K562 (cell line): ENCODE data around the gene SULT1A2. TPM values are rescaled to one million over a fixed set of nuclear protein-coding genes. Genes with fewer than 3 reads are reported as not detected.

Source experiments
- ATAC-seq: fragments of 200-7000 bp; cut with Tn5 transposase; 3 replicates; pipeline ENCODE4 v1.9.1; 2020; ENCODE audit warnings: moderate library complexity
- BruUV-seq: library from RNA; stranded (reverse); fragments of 400-500 nt; replicated peaks from 2 replicates; lab custom pipeline; 2021; lab: Mats Ljungman, UMichigan
- CTCF ChIA-PET: fragments of 300-600 bp; formaldehyde crosslinking; extraction: SDS; loops from one replicate; lab custom pipeline; 2021; ENCODE audit warnings: low intra/inter-chr PET ratio; lab: Yijun Ruan, JAX
- POLR2A ChIA-PET: fragments of 300-600, 350-650 bp; sonication (Branson Sonifier 250); formaldehyde crosslinking; extraction: SDS; loops from one replicate; lab custom pipeline; 2021; ENCODE audit warnings: antibody characterized with exemption, inconsistent platforms; lab: Yijun Ruan, JAX
- DNase-seq, 4 experiments: peaks; one replicate each; pipeline versions ENCODE4 v3.0.0 to v3.0.0-alpha.2; 2011 to 2018; ENCODE audit warnings: low spot score in 3 of 4, mixed read lengths in 3 of 4; ENCODE audit errors: extremely low read depth in 1 of 4
- FAIRE-seq: peaks from 2 replicates; lab custom pipeline; 2011; peaks lifted over from hg19 to GRCh38; lab: Jason Lieb, UNC
- H2AFZ ChIP-seq: 2 replicates; pipeline ENCODE4 v1.6.0; 2011; ENCODE audit warnings: low read depth, low read length, control low read depth, inconsistent platforms
- H3K27ac ChIP-seq: fragments of 200-600 bp; 3 replicates; pipeline ENCODE4 v1.8.0; 2011; ENCODE audit warnings: low read depth, mild to moderate bottlenecking, control low read depth, inconsistent platforms, low read length, moderate library complexity, mixed read lengths; ENCODE audit errors: extremely low read depth
- H3K27me3 ChIP-seq, 2 experiments: fragments of 300-600 bp in 1 of 2; 2 replicates in 1 of 2; 3 replicates in 1 of 2; pipeline versions ENCODE4 v1.6.0 to v1.8.0; 2011; ENCODE audit warnings: inconsistent platforms in 2 of 2, low read length in 2 of 2, mild to moderate bottlenecking in 1 of 2, mixed read lengths in 1 of 2, moderate library complexity in 1 of 2; ENCODE audit not compliant: control insufficient read depth in 2 of 2, insufficient read depth in 2 of 2
- H3K36me3 ChIP-seq: fragments of 300-600 bp; 3 replicates; pipeline ENCODE4 v1.8.0; 2011; ENCODE audit warnings: mild to moderate bottlenecking, low read length, inconsistent platforms; ENCODE audit not compliant: control insufficient read depth, insufficient read depth
- H3K4me1 ChIP-seq, 2 experiments: fragments of 200-600 bp in 1 of 2; replicated peaks in 1 of 2; 2 replicates in 1 of 2; 3 replicates in 1 of 2; pipeline versions ENCODE4 v1.5.1 to v1.8.0; 2011; ENCODE audit warnings: inconsistent platforms in 2 of 2, low read length in 2 of 2, mild to moderate bottlenecking in 1 of 2, mixed read lengths in 1 of 2, moderate library complexity in 1 of 2; ENCODE audit not compliant: control insufficient read depth in 2 of 2, insufficient read depth in 2 of 2
- H3K4me2 ChIP-seq: 2 replicates; pipeline ENCODE4 v1.6.1; 2011; ENCODE audit warnings: low read length, control low read depth, inconsistent platforms, mixed read lengths; ENCODE audit not compliant: insufficient read depth
- H3K4me3 ChIP-seq: fragments of 200-600 bp; sonication (generic), shearing (Covaris generic); 2 replicates; pipeline ENCODE4 v1.5.1; 2016; ENCODE audit warnings: control low read depth, inconsistent platforms
- H3K79me2 ChIP-seq: fragments of 200-600 bp; 3 replicates; pipeline ENCODE4 v1.8.0; 2011; ENCODE audit warnings: low read length, inconsistent platforms; ENCODE audit not compliant: control insufficient read depth, insufficient read depth
- H3K9ac ChIP-seq, 2 experiments: 2 replicates each; pipeline versions ENCODE4 v1.6.0 to v1.6.1; 2011; ENCODE audit warnings: low read depth in 2 of 2, low read length in 2 of 2, control low read depth in 1 of 2, inconsistent platforms in 1 of 2, mild to moderate bottlenecking in 1 of 2, mixed read lengths in 1 of 2; ENCODE audit not compliant: insufficient read depth in 1 of 2
- H3K9me1 ChIP-seq: one replicate; pipeline ENCODE4 v1.6.0; 2011; ENCODE audit warnings: inconsistent platforms, mild to moderate bottlenecking, low read length, moderate library complexity; ENCODE audit not compliant: control insufficient read depth, insufficient read depth
- H3K9me3 ChIP-seq: replicated peaks from 2 replicates; pipeline ENCODE4 v1.5.1; 2011; ENCODE audit warnings: low read depth, low read length, inconsistent platforms; ENCODE audit not compliant: control insufficient read depth, insufficient read depth
- H4K20me1 ChIP-seq: replicated peaks from 2 replicates; pipeline ENCODE4 v1.6.1; 2011; ENCODE audit warnings: low read length, inconsistent platforms, mixed read lengths; ENCODE audit not compliant: control insufficient read depth, insufficient read depth
- ETV5 ChIP-seq: sonication (generic); formaldehyde crosslinking; IDR thresholded peaks from 2 replicates; pipeline ENCODE4 v1.4.0; 2020; ENCODE audit warnings: low read depth, mild to moderate bottlenecking, missing genetic modification reagents
- MECOM ChIP-seq: fragments of 250-450 bp; sonication (Bioruptor Pico); IDR thresholded peaks from 2 replicates; pipeline ENCODE4 v1.8.0; 2022; ENCODE audit warnings: inconsistent platforms
- NFIC ChIP-seq: fragments of 450-650 bp; IDR thresholded peaks from 2 replicates; pipeline ENCODE4 v1.6.1; 2017; ENCODE audit warnings: mild to moderate bottlenecking, inconsistent platforms
- PRPF4 ChIP-seq: fragments of 200-400 bp; formaldehyde crosslinking; IDR thresholded peaks from one replicate; pipeline ENCODE4 v1.6.1; 2017; ENCODE audit warnings: low read length, low read depth, mild to moderate bottlenecking; ENCODE audit not compliant: insufficient read depth, poor library complexity, severe bottlenecking
- RB1 ChIP-seq: fragments of 450-650 bp; IDR thresholded peaks from 2 replicates; pipeline ENCODE4 v1.6.1; 2017; ENCODE audit warnings: low read depth, mild to moderate bottlenecking
- TAF9B ChIP-seq: fragments of 450-650 bp; IDR thresholded peaks from 2 replicates; pipeline ENCODE4 v1.6.1; 2018; ENCODE audit warnings: mild to moderate bottlenecking; ENCODE audit not compliant: partially characterized antibody
- TOE1 ChIP-seq, 2 experiments: fragments of 450-650 bp in 1 of 2; sonication (generic) in 1 of 2; formaldehyde crosslinking in 1 of 2; IDR thresholded peaks; 2 replicates each; pipeline versions ENCODE4 v1.7.1 to v1.8.0; 2016 to 2022; ENCODE audit warnings: borderline replicate concordance in 2 of 2, mild to moderate bottlenecking in 2 of 2, antibody characterized with exemption in 1 of 2, inconsistent platforms in 1 of 2, low read depth in 1 of 2, missing genetic modification reagents in 1 of 2, moderate library complexity in 1 of 2
- ZC3H11A ChIP-seq: IDR thresholded peaks from 2 replicates; pipeline ENCODE4 v1.6.1; 2012; ENCODE audit warnings: low read depth, low read length, improper control_type of control experiment
- WGBS: fragments of 100-300 bp; shearing (Covaris generic); methylation state at CpG from one replicate; pipeline ENCODE4 v1.1.6; 2016; ENCODE audit warnings: low coverage, mixed read lengths; ENCODE audit not compliant: insufficient coverage; ENCODE audit errors: missing lambda C conversion rate; 5-methylcytosine and 5-hydroxymethylcytosine counted together
- in situ Hi-C: fragments of 300-500 bp; cut with MboI; formaldehyde crosslinking; loops from 4 replicates; pipeline ENCODE4 v1.15.0; 2018; ENCODE audit warnings: inconsistent platforms, mixed read lengths
- intact Hi-C: fragments of 100-400 bp; cut with micrococcal nuclease; formaldehyde crosslinking; loops from 2 replicates; pipeline ENCODE4 v1.14.2; 2022
- polyA plus RNA-seq, 8 experiments: library from polyadenylated mRNA; depleted of rRNA in 4 of 8; stranded (reverse) in 5 of 8; unstranded in 3 of 8; fragments of >200 nt; fragmentation: Nextera tagmentation in 2 of 8; fragmentation: Illumina TruSeq in 1 of 8; extraction: Ambion mirVana in 2 of 8; extraction: Trizol in 1 of 8; gene quantifications; 2 replicates each; pipeline versions ENCODE4 v1.2.1 to v1.2.3, GENCODE V29; 2011 to 2014; ENCODE audit warnings: inconsistent platforms in 1 of 8, missing spikeins in 1 of 8
- total RNA-seq, 7 experiments: library from RNA; depleted of rRNA in 6 of 7; stranded (reverse); fragments of >200 nt in 6 of 7; fragmentation: Illumina TruSeq in 2 of 7; extraction: Trizol in 2 of 7; gene quantifications; 2 replicates each; pipeline versions ENCODE4 v1.2.1 to v1.2.3, GENCODE V29; 2011 to 2021; ENCODE audit warnings: low replicate concordance in 1 of 7
- TF ChIP-seq, protein P1 (sequence below): IDR thresholded peaks from 2 replicates; pipeline ENCODE4 v1.6.1; 2014; ENCODE audit warnings: antibody characterized with exemption

The SULT1A2 gene
- total and polyA plus RNA-seq, 9 of the 15 experiments (the other 6 are each of a cell fraction or from before 2014, with no cell fraction given) = 0.73 to 3.2 (median 1.7) TPM

DNA sequence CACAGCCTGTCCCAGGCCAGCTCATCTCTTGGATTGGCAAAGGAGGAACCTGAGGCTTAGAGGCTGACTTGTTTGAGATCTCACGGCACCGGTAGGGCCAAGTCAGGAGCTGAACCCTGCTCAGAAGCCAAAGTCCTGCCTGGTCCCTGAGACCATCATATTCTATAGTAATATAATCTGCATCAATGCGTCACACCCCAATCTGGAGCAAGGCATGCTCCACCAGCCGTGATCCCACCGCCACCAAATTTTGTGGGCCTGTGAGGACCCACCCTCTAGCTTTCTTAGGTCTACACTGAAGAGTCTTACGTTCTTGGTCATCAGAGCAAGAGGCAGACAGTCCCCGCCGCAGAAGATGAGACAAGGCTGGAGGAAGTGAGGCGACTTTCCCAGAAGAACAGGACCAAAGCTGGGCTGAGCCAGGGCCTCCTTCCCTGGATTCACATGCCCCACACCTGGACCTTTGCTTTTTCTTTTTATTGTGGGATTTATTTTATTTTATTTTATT lies 10.3 kb upstream of the SULT1A2 start:
- Histone ChIP-seq H2AFZ (no peak overlapping the region), H3K79me2 (no peaks in the 10 kb centered on the region), H3K27ac (no peak overlapping the region), H3K4me2 (no peak overlapping the region), H3K27me3 (no peaks in the 10 kb centered on the region), H4K20me1 (no peaks in the 10 kb centered on the region), H3K4me1 (peaks cover 6 to 17% of the 10 kb centered on the region in 2 experiments; a peak in 3 of 5 replicates), H3K9me1 (no peaks in the 10 kb centered on the region), H3K36me3 (no peaks in the 10 kb centered on the region), H3K9ac (no peak overlapping the region), H3K4me3 (no peak overlapping the region), H3K9me3 (no peaks in the 10 kb centered on the region)
- ATAC-seq (no peak), FAIRE-seq (no peak), DNase-seq (no peak)
- in situ Hi-C loops (loop anchor here (25.0 kb wide), 4 partner anchors 105 to 1605 kb away; partner anchors contain the start of genes EIF3C and EIF3CL), intact Hi-C loops (no loop called here)
- no TSS peak for BruUV-seq
- POLR2A ChIA-PET = interaction anchor here (0.6 kb wide), 1 partner anchor 236 kb away, joined by 6 read pairs; no protein-coding TSS in a partner anchor
- WGBS = 76% methylated on average over 9 of the region's 9 CpGs
- TF ChIP-seq ETV5 (CRISPR knock-in tag) = no peak
- no peak for TF ChIP-seq RB1
- TF ChIP-seq ZC3H11A = no peak
- TF ChIP-seq TAF9B = no peak
- TF ChIP-seq TOE1 (IDR thresholded peaks at IDR 0.05; ENCODE audit: borderline replicate concordance) = no peak
- TF ChIP-seq TOE1 (CRISPR knock-in tag; IDR thresholded peaks at IDR 0.05; ENCODE audit: borderline replicate concordance, low read depth) = no peak
- TF ChIP-seq NFIC = no peak
- no peak for TF ChIP-seq PRPF4
- TF ChIP-seq, protein P1, sequence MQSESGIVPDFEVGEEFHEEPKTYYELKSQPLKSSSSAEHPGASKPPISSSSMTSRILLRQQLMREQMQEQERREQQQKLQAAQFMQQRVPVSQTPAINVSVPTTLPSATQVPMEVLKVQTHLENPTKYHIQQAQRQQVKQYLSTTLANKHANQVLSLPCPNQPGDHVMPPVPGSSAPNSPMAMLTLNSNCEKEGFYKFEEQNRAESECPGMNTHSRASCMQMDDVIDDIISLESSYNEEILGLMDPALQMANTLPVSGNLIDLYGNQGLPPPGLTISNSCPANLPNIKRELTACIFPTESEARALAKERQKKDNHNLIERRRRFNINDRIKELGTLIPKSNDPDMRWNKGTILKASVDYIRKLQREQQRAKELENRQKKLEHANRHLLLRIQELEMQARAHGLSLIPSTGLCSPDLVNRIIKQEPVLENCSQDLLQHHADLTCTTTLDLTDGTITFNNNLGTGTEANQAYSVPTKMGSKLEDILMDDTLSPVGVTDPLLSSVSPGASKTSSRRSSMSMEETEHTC = no peak
- no peak for TF ChIP-seq MECOM (CRISPR knock-in tag)
- CTCF ChIA-PET = no interaction called here
